Brain microvascular endothelial cell (primary cell): ENCODE results near the gene FKBP1A.
"Not testable (repeated sequence)": the region's sequence is repeated elsewhere in the genome, so short reads cannot be mapped to it uniquely, and the experiment has no call there.

Experiments
- DNase-seq: peaks from one replicate; pipeline ENCODE4 v3.0.0-alpha.2; 2020
- H3K27ac ChIP-seq: fragments of 250-450 bp; sonication (Bioruptor Pico); 2 replicates; pipeline ENCODE4 v1.5.1; 2020; ENCODE audit warnings: mild to moderate bottlenecking, moderate library complexity
- H3K27me3 ChIP-seq: fragments of 250-450 bp; sonication (Bioruptor Pico); replicated peaks from 2 replicates; pipeline ENCODE4 v1.5.1; 2020; ENCODE audit warnings: mild to moderate bottlenecking
- H3K36me3 ChIP-seq: fragments of 250-450 bp; sonication (Bioruptor Pico); replicated peaks from 2 replicates; pipeline ENCODE4 v1.5.1; 2020; ENCODE audit warnings: mild to moderate bottlenecking
- H3K4me3 ChIP-seq: 2 replicates; pipeline ENCODE4 v1.5.1; 2011; ENCODE audit warnings: low read depth, mild to moderate bottlenecking, control low read depth, low read length, moderate library complexity
- CTCF ChIP-seq: IDR thresholded peaks from 2 replicates; pipeline ENCODE4 v1.5.1; 2011; ENCODE audit warnings: low read depth, mild to moderate bottlenecking, moderate library complexity, low read length, control low read depth, inconsistent platforms; ENCODE audit errors: missing control alignments
- in situ Hi-C: cut with HindIII; loops from 2 replicates; pipeline ENCODE4 v1.10.0; 2017; ENCODE audit warnings: low sequenced_read_pairs, low pct_ligation_motif_present

Gene FKBP1A

GRCh38 chr20:1401451-1401907 lies 8.6 kb upstream of the FKBP1A start:
- DNase-seq = no peak
- no peak for TF ChIP-seq CTCF
- H3K27ac ChIP-seq = no peak overlapping the region
- in situ Hi-C loops = no loop called here
- H3K4me3 ChIP-seq = no peak overlapping the region
- no peaks in the 10 kb centered on the region for H3K36me3 ChIP-seq
- H3K27me3 ChIP-seq = no peaks in the 10 kb centered on the region

- H3K36me3 ChIP-seq, H3K27ac ChIP-seq, H3K27me3 ChIP-seq, in situ Hi-C loops, H3K4me3 ChIP-seq, DNase-seq: not testable (repeated sequence)
These were observed 7.0 kb upstream of the FKBP1A start for GRCh38 chr20:1399678-1400366.

DNA sequence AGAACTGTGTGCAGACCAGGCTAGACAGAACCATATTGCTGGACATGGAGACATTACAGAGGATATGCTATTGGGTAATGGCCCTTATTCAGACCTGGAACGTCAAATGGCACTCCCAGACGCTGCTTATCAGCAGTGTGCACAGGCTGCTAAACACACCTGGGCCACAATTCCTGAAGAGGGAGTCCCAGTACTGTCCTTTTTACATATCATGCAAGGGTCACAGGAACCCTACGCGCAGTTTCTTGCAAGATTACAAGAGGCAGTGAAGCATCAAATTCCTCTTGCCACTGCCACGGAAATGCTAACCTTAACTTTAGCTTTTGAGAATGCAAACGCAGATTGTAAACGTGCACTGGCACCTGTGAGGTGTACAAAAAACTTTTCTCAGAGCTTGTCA lies 5.3 kb upstream of the FKBP1A start:
- in situ Hi-C loops, H3K4me3 ChIP-seq: not testable (repeated sequence)

DNA sequence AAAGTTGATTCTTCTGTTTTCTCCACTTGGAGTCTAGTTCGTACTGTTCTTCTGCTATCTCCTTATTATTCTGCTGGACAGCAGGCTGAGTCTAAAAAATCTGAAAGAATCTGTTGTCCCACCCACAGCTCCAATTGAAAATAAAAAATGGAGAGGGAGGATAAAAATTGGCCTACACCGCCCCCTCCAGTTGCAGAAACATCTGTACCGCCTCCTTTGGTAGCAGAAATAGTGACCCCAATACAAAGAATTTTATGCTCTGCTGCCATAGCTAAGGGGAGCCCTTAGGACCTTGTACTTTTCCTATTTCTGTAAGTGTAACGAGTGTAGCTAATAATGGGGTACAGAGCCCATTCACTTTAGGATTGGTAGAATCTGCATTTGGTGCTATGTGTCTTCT lies 4.9 kb upstream of the FKBP1A start:
- Histone ChIP-seq H3K27me3 (no peaks in the 10 kb centered on the region), H3K36me3 (no peaks in the 10 kb centered on the region), H3K4me3 (no peak overlapping the region), H3K27ac (no peak overlapping the region)
- in situ Hi-C loops = no loop called here
- TF ChIP-seq CTCF = peak; percentile 51
- no peak for DNase-seq

More for the DNA sequence above, 5.3 kb upstream of the FKBP1A start:
- H3K27ac ChIP-seq, H3K36me3 ChIP-seq, DNase-seq, H3K27me3 ChIP-seq: not testable (repeated sequence)

GRCh38 chr20:1396702-1397101 lies 3.8 kb upstream of the FKBP1A start:
- in situ Hi-C loops = no loop called here
- Histone ChIP-seq H3K27me3 (no peaks in the 10 kb centered on the region), H3K36me3 (no peaks in the 10 kb centered on the region), H3K27ac (no peak overlapping the region), H3K4me3 (no peak overlapping the region)
- no peak for DNase-seq
- TF ChIP-seq CTCF = no peak

GRCh38 chr20:1396264-1396663 lies 3.4 kb upstream of the FKBP1A start:
- no peaks in the 10 kb centered on the region for H3K27me3 ChIP-seq
- H3K4me3 ChIP-seq = no peak overlapping the region
- H3K36me3 ChIP-seq = no peaks in the 10 kb centered on the region
- no peak for DNase-seq
- in situ Hi-C loops = no loop called here
- TF ChIP-seq CTCF = no peak
- H3K27ac ChIP-seq = no peak overlapping the region

- Histone ChIP-seq H3K36me3 (peaks cover 3% of the 10 kb centered on the region), H3K4me3 (no peak overlapping the region), H3K27ac (no peak overlapping the region), H3K27me3 (no peaks in the 10 kb centered on the region)
- TF ChIP-seq CTCF = no peak
- in situ Hi-C loops = no loop called here
- DNase-seq = no peak
These were observed 1.8 kb upstream of the FKBP1A start for GRCh38 chr20:1394686-1395085.
